Measurements from ENCODE around the gene INHBE. TPM values are rescaled to one million over a fixed set of nuclear protein-coding genes. Genes with fewer than 3 reads are reported as not detected.

INHBE gene
- total RNA-seq, 1 donor from 2014 or later, result 0.07 TPM

- H3K27me3 Mint-ChIP-seq, result no peaks in the 10 kb centered on the region
Measured at GRCh38 chr12:57477710-57478681, 22.9 kb downstream of the INHBE start.

GRCh38 chr12:57479043-57479375 lies 23.9 kb downstream of the INHBE start:
- intact Hi-C loops (cut with micrococcal nuclease), result loop anchor here (1.0 to 10.0 kb wide), 6 partner anchors 8 to 472 kb away; partner anchors contain the start of genes DDIT3, OS9, PIP4K2C and ZBTB39
- DNase-seq, result no peak
- peaks cover 63% of the 10 kb centered on the region for H3K4me1 Mint-ChIP-seq
- H3K4me3 Mint-ChIP-seq, result peak overlapping the region; percentile 96
- H3K36me3 Mint-ChIP-seq (ENCODE audit: low read depth), result peaks cover 42% of the 10 kb centered on the region
- H3K27me3 Mint-ChIP-seq, result no peaks in the 10 kb centered on the region
- no peaks in the 10 kb centered on the region for H3K9me3 Mint-ChIP-seq
- H3K27ac Mint-ChIP-seq, result peak overlapping the region; percentile 97

More at GRCh38 chr12:57477710-57478681, 22.9 kb downstream of the INHBE start:
- peaks cover 66% of the 10 kb centered on the region for H3K4me1 Mint-ChIP-seq
- no peaks in the 10 kb centered on the region for H3K9me3 Mint-ChIP-seq
- intact Hi-C loops (cut with micrococcal nuclease), result loop anchor here (1.0 to 10.0 kb wide), 5 partner anchors 16 to 471 kb away; partner anchors contain the start of genes OS9, PIP4K2C and ZBTB39
- H3K4me3 Mint-ChIP-seq, result peak overlapping the region; percentile 96
- peak; percentile 87 for DNase-seq
- peak overlapping the region; percentile 97 for H3K27ac Mint-ChIP-seq
- H3K36me3 Mint-ChIP-seq (ENCODE audit: low read depth), result peaks cover 49% of the 10 kb centered on the region

DNA sequence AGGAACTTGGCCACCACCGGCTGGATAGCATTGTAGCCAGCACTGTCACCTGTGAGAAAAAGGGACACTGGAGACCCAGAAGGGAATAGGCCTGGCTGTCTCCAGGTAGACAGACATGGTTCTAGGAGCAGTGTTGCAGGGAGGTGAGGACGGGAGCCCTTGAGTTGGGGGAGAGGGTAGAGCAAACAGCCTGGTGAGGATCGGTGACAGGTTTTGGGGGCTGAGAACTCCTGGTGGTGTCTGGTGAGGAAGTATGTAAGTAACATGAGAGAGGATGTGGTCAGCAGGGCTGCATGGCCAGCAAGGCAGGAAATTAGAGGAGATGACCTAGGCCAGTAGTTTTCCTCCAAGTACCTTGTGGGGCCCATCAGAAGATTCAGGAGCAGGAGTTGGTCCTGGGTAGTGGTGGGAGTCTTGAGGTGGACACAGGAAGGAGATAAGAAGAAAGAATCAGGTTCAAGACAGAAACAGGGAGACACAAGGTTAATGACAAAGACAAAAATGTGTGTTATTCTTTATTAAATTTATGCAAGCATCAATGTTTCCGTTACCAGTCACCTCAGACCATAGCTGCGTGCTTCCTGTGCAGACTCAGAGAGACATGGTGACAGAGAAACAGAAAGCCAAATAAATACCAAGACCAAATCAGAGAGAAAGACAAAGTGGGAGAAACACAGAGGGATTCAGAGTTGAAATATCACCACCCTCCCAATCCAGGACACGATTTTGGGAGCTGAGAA lies 24.4 kb downstream of the INHBE start, which contains the start of gene ARHGAP9:
Gene ARHGAP9, minus strand, starts transcription at position 491 of the 740 bp plus-strand sequence. Its CDS starts 460 bp downstream, at position 31.
- Mint-ChIP-seq H3K36me3 (ENCODE audit: low read depth) (peaks cover 37% of the 10 kb centered on the region), H3K27me3 (no peaks in the 10 kb centered on the region), H3K9me3 (no peaks in the 10 kb centered on the region), H3K4me3 (peak within 1 kb of the TSS; percentile 96), H3K4me1 (peaks cover 57% of the 10 kb centered on the region), H3K27ac (peak within 1 kb of the TSS; percentile 97)
- DNase-seq, result peak; percentile 88
- intact Hi-C loops (cut with micrococcal nuclease), result loop anchor here (1.0 to 10.0 kb wide), 6 partner anchors 8 to 472 kb away; partner anchors contain the start of genes DDIT3, OS9, PIP4K2C and ZBTB39

- intact Hi-C loops (cut with micrococcal nuclease), result no loop called here
- no peak overlapping the region for H3K4me3 Mint-ChIP-seq
- peaks cover 47% of the 10 kb centered on the region for H3K4me1 Mint-ChIP-seq
Measured at GRCh38 chr12:57481671-57482070, 26.6 kb downstream of the INHBE start.

DNA sequence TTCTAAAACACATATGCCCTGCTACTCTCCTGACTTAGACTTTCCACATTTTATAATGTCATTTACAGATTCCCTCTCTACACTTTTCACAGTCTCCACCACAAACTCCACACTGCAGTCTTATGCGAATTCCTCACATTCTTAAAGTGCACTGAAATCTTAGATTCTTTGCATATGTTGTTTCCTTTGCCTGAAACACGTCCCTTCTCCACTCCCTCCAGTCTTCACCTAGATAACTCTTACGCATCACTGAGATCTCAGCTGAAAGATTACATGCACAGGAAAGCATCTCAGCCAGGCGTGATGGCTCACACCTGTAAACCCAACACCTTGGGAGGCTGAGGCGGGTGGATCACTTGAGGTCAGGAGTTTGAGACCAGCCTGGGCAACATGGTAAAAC lies 28.4 kb downstream of the INHBE start:
- Mint-ChIP-seq H3K4me3 (no peak overlapping the region), H3K9me3 (no peaks in the 10 kb centered on the region), H3K27me3 (peaks cover 2% of the 10 kb centered on the region), H3K4me1 (peaks cover 36% of the 10 kb centered on the region), H3K27ac (peak overlapping the region; percentile 17), H3K36me3 (ENCODE audit: low read depth) (peaks cover 16% of the 10 kb centered on the region)
- no peak for DNase-seq
- intact Hi-C loops (cut with micrococcal nuclease), result no loop called here

More at GRCh38 chr12:57481671-57482070, 26.6 kb downstream of the INHBE start:
- peak overlapping the region; percentile 97 for H3K27ac Mint-ChIP-seq
- no peaks in the 10 kb centered on the region for H3K9me3 Mint-ChIP-seq
- no peak for DNase-seq
- peaks cover 22% of the 10 kb centered on the region for H3K36me3 Mint-ChIP-seq (ENCODE audit: low read depth)
- no peaks in the 10 kb centered on the region for H3K27me3 Mint-ChIP-seq

DNA sequence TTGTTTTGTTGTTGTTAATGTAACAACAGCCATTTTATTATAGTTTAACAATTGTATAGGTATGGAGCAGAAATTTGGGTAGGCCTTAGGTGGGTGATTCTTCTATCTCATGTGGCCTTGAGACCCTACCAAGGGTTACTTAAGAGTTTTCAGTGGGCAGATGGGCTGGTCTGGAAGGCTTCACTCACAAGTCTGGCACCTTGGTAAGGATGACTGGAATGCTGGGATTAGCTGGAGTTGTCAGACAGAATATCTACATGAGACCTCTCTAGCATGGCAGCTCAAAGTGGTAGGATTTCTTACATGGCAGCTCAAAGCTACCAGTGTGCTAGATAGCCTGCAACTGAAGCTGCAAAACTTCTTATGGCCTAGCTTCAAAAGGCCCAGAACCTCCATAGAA lies 30.6 kb downstream of the INHBE start:
- peaks cover 2% of the 10 kb centered on the region for H3K27me3 Mint-ChIP-seq
- intact Hi-C loops (cut with micrococcal nuclease), result no loop called here

DNA sequence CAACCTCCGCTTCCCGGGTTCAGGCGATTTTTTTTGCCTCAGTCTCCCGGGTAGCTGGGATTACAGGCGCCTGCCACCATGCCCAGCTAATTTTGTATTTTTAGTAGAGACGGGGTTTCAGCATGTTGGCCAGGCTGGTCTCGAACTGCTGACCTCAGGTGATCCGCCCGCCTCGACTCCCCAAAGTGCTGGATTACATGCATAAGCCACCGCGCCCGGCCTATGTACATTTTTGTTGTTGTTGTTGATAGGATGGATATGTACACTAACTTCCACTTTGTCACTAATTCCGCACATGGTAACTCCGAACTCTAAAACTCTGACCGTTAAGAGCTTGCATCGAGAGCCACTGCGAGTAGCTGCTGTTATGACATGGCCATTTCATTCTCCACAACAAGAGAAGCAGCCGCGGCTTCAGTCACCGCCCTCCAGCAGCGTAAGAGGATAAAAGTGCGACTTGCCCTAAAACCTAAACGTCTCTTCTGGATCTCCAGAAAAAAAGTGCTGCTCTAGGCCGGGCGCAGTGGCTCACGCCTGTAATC lies 32.0 kb downstream of the INHBE start:
- intact Hi-C loops (cut with micrococcal nuclease), result loop anchor here (1.0 kb wide), 3 partner anchors 8 to 60 kb away; partner anchors contain the start of genes ARHGAP9, DCTN2 and DDIT3
- Mint-ChIP-seq H3K27ac (peak overlapping the region; percentile 93), H3K36me3 (ENCODE audit: low read depth) (peaks cover 39% of the 10 kb centered on the region), H3K4me1 (peaks cover 23% of the 10 kb centered on the region), H3K9me3 (no peaks in the 10 kb centered on the region), H3K4me3 (no peak overlapping the region), H3K27me3 (peaks cover 2% of the 10 kb centered on the region)
- DNase-seq, result no peak

More for the DNA sequence above, 30.6 kb downstream of the INHBE start:
- H3K4me1 Mint-ChIP-seq, result peaks cover 28% of the 10 kb centered on the region
- no peak overlapping the region for H3K4me3 Mint-ChIP-seq
- H3K27ac Mint-ChIP-seq, result no peak overlapping the region
- H3K36me3 Mint-ChIP-seq (ENCODE audit: low read depth), result peaks cover 31% of the 10 kb centered on the region
- H3K9me3 Mint-ChIP-seq, result no peaks in the 10 kb centered on the region
- DNase-seq, result no peak

GRCh38 chr12:57487597-57488401 lies 32.7 kb downstream of the INHBE start, which contains the start of gene MARS1:
MARS1 (plus strand) TSS chr12:57488068; CDS start chr12:57488091, 23 bp downstream.
- H3K4me3 Mint-ChIP-seq, result peak within 1 kb of the TSS; percentile 96
- peaks cover 27% of the 10 kb centered on the region for H3K4me1 Mint-ChIP-seq
- H3K27ac Mint-ChIP-seq, result peak within 1 kb of the TSS; percentile 93
- intact Hi-C loops (cut with micrococcal nuclease), result loop anchor here (1.0 kb wide), 3 partner anchors 8 to 60 kb away; partner anchors contain the start of genes ARHGAP9, DCTN2 and DDIT3
- peak; percentile 98 for DNase-seq
- H3K9me3 Mint-ChIP-seq, result no peaks in the 10 kb centered on the region
- peaks cover 46% of the 10 kb centered on the region for H3K36me3 Mint-ChIP-seq (ENCODE audit: low read depth)
- H3K27me3 Mint-ChIP-seq, result peaks cover 2% of the 10 kb centered on the region

- Mint-ChIP-seq H3K4me1 (peaks cover 26% of the 10 kb centered on the region), H3K4me3 (peak overlapping the region; percentile 96), H3K36me3 (ENCODE audit: low read depth) (peaks cover 48% of the 10 kb centered on the region), H3K27ac (peak overlapping the region; percentile 93), H3K27me3 (peaks cover 2% of the 10 kb centered on the region), H3K9me3 (no peaks in the 10 kb centered on the region)
- DNase-seq, result peak; percentile 68
- intact Hi-C loops (cut with micrococcal nuclease), result no loop called here
Measured at GRCh38 chr12:57488402-57489156, 33.5 kb downstream of the INHBE start.

- Mint-ChIP-seq H3K9me3 (no peaks in the 10 kb centered on the region), H3K4me3 (peak overlapping the region; percentile 96), H3K36me3 (ENCODE audit: low read depth) (peaks cover 51% of the 10 kb centered on the region), H3K27ac (peak overlapping the region; percentile 93), H3K27me3 (peaks cover 2% of the 10 kb centered on the region), H3K4me1 (peaks cover 26% of the 10 kb centered on the region)
- intact Hi-C loops (cut with micrococcal nuclease), result no loop called here
- no peak for DNase-seq
Measured at GRCh38 chr12:57489157-57489641, 34.1 kb downstream of the INHBE start.

DNA sequence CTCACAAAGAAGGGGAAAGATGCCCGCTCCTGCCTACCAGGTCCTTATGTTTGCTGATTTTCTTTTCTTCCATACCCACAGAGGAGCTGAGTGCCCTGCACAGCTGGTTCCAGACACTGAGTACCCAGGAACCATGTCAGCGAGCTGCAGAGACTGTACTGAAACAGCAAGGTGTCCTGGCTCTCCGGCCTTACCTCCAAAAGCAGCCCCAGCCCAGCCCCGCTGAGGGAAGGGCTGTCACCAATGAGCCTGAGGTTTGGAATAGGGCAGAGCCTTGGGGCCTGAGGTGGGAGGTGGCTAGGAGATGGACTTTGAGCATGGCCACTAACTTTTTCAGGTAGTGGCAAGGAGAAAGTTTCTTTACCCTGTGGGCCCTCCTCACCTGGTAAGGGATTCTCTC lies 35.0 kb downstream of the INHBE start:
- Mint-ChIP-seq H3K4me3 (peak overlapping the region; percentile 96), H3K36me3 (ENCODE audit: low read depth) (peaks cover 54% of the 10 kb centered on the region), H3K9me3 (no peaks in the 10 kb centered on the region), H3K27me3 (peaks cover 2% of the 10 kb centered on the region), H3K4me1 (peaks cover 26% of the 10 kb centered on the region), H3K27ac (peak overlapping the region; percentile 29)
- DNase-seq, result no peak
- intact Hi-C loops (cut with micrococcal nuclease), result no loop called here
